MCF 10A (cell line): ENCODE data around the gene RAB6B. TPM values are rescaled to one million over a fixed set of nuclear protein-coding genes. Genes with fewer than 3 reads are reported as not detected.

Source experiments
- BruUV-seq: library from RNA; stranded (reverse); fragments of 400-500 nt; replicated peaks from 2 replicates; lab custom pipeline; 2021; lab: Mats Ljungman, UMichigan
- CTCF ChIA-PET: fragments of 300-600 bp; sonication (Branson Sonifier 250); formaldehyde crosslinking; extraction: SDS; loops from one replicate; lab custom pipeline; 2021; ENCODE audit warnings: antibody characterized with exemption, inconsistent platforms; lab: Yijun Ruan, JAX
- POLR2A ChIA-PET: fragments of 300-600, 350-650 bp; sonication (Branson Sonifier 250); formaldehyde crosslinking; extraction: SDS; loops from one replicate; lab custom pipeline; 2020; ENCODE audit warnings: antibody characterized with exemption, inconsistent platforms; lab: Yijun Ruan, JAX
- DNase-seq: peaks from one replicate; pipeline ENCODE4 v3.0.0-alpha.2; 2018; ENCODE audit not compliant: unreplicated experiment
- H3K27ac Mint-ChIP-seq: one replicate; pipeline ENCODE4 v1.8.0; 2022; ENCODE audit warnings: mild to moderate bottlenecking, low read depth, mixed read lengths; ENCODE audit not compliant: unreplicated experiment
- H3K27me3 Mint-ChIP-seq: one replicate; pipeline ENCODE4 v1.8.0; 2022; ENCODE audit warnings: mixed read lengths; ENCODE audit not compliant: insufficient read depth, unreplicated experiment
- H3K36me3 Mint-ChIP-seq: one replicate; pipeline ENCODE4 v1.8.0; 2022; ENCODE audit warnings: mild to moderate bottlenecking, moderate library complexity, mixed read lengths; ENCODE audit not compliant: insufficient read depth, unreplicated experiment
- H3K4me1 Mint-ChIP-seq: one replicate; pipeline ENCODE4 v1.8.0; 2022; ENCODE audit warnings: mixed read lengths; ENCODE audit not compliant: insufficient read depth, unreplicated experiment
- H3K4me3 Mint-ChIP-seq: one replicate; pipeline ENCODE4 v1.8.0; 2022; ENCODE audit warnings: mild to moderate bottlenecking, moderate library complexity, mixed read lengths; ENCODE audit not compliant: unreplicated experiment
- H3K9me3 Mint-ChIP-seq: one replicate; pipeline ENCODE4 v1.8.0; 2022; ENCODE audit warnings: mixed read lengths; ENCODE audit not compliant: unreplicated experiment
- CTCF ChIP-seq: fragments of 200-600 bp; IDR thresholded peaks from one replicate; pipeline ENCODE4 v1.8.0; 2022; ENCODE audit warnings: antibody characterized with exemption, mild to moderate bottlenecking; ENCODE audit not compliant: unreplicated experiment
- intact Hi-C: fragments of 100-400 bp; cut with micrococcal nuclease; formaldehyde crosslinking; loops from 2 replicates; pipeline ENCODE4 v1.14.1; 2022
- total RNA-seq: library from RNA; stranded (reverse); gene quantifications from 2 replicates; pipeline ENCODE4 v1.2.3, GENCODE V29; 2022

RAB6B gene
- total RNA-seq, 1 experiment from 2014 or later = 1.1 TPM

DNA sequence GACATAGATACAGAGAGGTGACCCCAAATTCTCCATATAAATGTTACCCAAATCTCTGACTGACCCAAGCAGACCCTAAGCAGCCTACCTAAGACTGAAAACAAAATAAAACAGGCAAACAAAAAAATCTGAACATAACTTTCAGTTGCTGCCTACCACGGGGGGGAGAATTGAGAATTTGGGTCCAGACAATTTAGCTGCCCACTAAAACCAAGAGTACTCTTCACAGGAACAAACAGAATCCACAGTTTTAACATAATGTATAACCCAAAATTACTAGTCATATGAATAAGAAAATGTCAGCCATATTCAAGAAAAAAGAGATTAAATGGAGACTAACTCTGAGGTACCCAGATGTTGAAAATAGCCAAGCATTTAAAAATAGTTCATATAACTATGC, 45.6 kb downstream of the RAB6B start:
- H3K4me3 Mint-ChIP-seq = no peak overlapping the region
- no TSS peak for BruUV-seq
- no peaks in the 10 kb centered on the region for H3K4me1 Mint-ChIP-seq
- no peaks in the 10 kb centered on the region for H3K36me3 Mint-ChIP-seq
- H3K27ac Mint-ChIP-seq = no peak overlapping the region
- no peak for DNase-seq
- intact Hi-C loops = no loop called here
- no peaks in the 10 kb centered on the region for H3K9me3 Mint-ChIP-seq
- TF ChIP-seq CTCF = no peak
- ChIA-PET POLR2A (interaction anchor here (0.6 kb wide), 1 partner anchor 942 kb away, joined by 3 read pairs; no protein-coding TSS in a partner anchor), CTCF (interaction anchor here (0.6 to 1.3 kb wide), 3 partner anchors 17 to 32 kb away, joined by 3 to 4 read pairs (median 3); no protein-coding TSS in a partner anchor)
- no peaks in the 10 kb centered on the region for H3K27me3 Mint-ChIP-seq

GRCh38 chr3:133849346-133849745, 46.3 kb downstream of the RAB6B start:
- no peaks in the 10 kb centered on the region for H3K9me3 Mint-ChIP-seq
- no TSS peak for BruUV-seq
- H3K36me3 Mint-ChIP-seq = no peaks in the 10 kb centered on the region
- no peak for TF ChIP-seq CTCF
- CTCF ChIA-PET = interaction anchor here (0.5 to 1.1 kb wide), 2 partner anchors 31 to 56 kb away, joined by 3 to 4 read pairs; no protein-coding TSS in a partner anchor
- H3K27ac Mint-ChIP-seq = no peak overlapping the region
- H3K4me1 Mint-ChIP-seq = no peaks in the 10 kb centered on the region
- peaks cover 4% of the 10 kb centered on the region for H3K27me3 Mint-ChIP-seq
- intact Hi-C loops = no loop called here
- no peak overlapping the region for H3K4me3 Mint-ChIP-seq
- no peak for DNase-seq
- POLR2A ChIA-PET = no interaction called here

- no peak overlapping the region for H3K4me3 Mint-ChIP-seq
- TF ChIP-seq CTCF = no peak
- H3K9me3 Mint-ChIP-seq = no peaks in the 10 kb centered on the region
- H3K27ac Mint-ChIP-seq = no peak overlapping the region
- no TSS peak for BruUV-seq
- no peak for DNase-seq
- ChIA-PET POLR2A (no interaction called here), CTCF (no interaction called here)
- no peaks in the 10 kb centered on the region for H3K4me1 Mint-ChIP-seq
- no peaks in the 10 kb centered on the region for H3K36me3 Mint-ChIP-seq
- H3K27me3 Mint-ChIP-seq = peaks cover 11% of the 10 kb centered on the region
- intact Hi-C loops = no loop called here
Observed at GRCh38 chr3:133845127-133845526, 50.6 kb downstream of the RAB6B start.

GRCh38 chr3:133843634-133844033, 52.0 kb downstream of the RAB6B start:
- Mint-ChIP-seq H3K4me3 (no peak overlapping the region), H3K36me3 (no peaks in the 10 kb centered on the region), H3K27me3 (peaks cover 11% of the 10 kb centered on the region), H3K27ac (no peak overlapping the region), H3K4me1 (no peaks in the 10 kb centered on the region), H3K9me3 (no peaks in the 10 kb centered on the region)
- ChIA-PET CTCF (interaction anchor here (0.6 to 1.5 kb wide), 4 partner anchors 19 to 369 kb away, joined by 3 to 5 read pairs (median 3); no protein-coding TSS in a partner anchor), POLR2A (no interaction called here)
- BruUV-seq = no TSS peak
- no peak for TF ChIP-seq CTCF
- DNase-seq = no peak
- intact Hi-C loops = no loop called here
